HG02973 (cell line): ENCODE measurements around the gene RBM3.

Experiments used
- ATAC-seq: cut with Tn5 transposase; IDR thresholded peaks from one replicate; pipeline ENCODE4 v1.9.1; 2021; ENCODE audit warnings: moderate library complexity; ENCODE audit not compliant: unreplicated experiment

The RBM3 gene

DNA sequence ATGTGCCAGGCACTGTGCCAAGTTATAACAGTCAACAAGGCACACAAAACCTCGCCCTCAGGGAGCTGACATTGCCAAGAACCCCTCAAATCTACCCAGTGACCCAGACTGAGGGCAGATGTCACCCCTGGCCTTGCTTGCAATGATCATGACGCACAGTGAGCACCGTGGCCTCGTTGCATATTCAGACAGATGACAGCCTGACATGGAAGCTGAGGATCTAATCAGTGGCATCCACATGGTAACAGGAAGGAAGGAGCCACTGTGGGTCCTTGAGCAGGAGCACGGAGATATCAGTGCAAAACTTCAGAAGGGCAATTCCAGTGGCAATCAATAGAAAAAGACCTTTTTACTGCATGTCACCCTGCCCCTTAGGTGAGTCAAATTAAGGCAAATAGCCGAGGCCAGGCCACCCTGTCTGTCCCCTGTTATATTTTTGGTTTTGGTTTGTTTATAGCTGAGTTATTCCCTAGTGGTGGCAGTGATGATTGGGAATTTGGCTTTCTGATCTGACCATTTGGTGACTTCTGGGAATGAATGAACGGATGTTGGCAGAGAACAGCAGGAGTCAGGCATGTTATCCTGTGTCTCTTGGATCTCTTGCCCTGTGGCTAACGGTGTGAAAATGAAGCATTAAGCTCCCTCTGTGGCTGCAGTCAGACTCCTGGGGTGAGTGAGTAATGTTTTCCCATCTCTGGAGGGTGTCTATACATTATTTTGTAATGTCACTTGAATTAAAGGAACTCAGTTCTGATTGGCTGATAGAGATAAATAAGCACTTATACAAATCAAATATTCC is 43.5 kb downstream of the RBM3 start:
- ATAC-seq = no peak

DNA sequence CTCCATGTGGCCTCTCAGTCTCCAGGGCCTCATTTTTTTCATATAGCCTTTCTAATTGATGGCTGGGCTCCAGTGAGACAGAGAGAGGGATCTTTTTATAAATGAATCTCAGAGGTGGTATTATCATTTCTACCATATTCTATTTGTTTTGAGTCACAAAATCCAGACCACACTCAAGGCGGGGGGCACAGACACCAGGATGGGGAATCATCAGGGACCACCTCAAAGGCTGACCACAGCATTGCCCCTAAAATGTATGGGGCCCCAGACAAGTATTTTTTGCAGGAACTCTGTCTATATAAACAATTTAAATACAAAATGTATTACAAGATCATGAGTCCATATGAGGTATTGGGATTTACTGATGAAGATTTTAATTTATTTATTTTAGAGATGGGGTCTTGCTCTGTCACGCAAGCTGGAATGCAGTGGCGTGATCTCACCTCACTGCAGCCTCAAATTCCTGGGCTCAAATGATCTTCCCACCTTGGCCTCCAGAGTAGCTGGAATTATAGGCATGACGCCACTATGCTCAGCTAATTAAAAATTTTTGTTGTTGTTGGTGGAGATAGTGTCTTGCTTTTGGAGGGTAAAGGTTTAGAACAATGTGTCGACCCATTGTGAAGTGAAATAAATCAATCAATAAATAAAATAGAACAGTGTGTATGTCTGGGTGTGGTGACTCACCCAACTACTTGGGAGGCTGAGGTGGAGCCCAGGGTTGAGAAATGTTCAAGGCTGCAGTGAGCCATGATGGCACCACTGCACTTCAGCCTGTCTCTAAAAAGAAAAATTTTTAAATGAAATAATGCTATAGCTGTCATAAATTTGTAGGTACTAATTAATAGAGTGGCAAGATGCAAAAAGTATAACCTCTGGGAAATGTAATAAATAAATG is 52.4 kb downstream of the RBM3 start:
- ATAC-seq = no peak
